Activated T-helper 1 cell treated with anti-CD3 and anti-CD28 coated beads, Interleukin-12 subunit alpha, Interleukin-12 subunit beta, Interleukin-2, Interleukin-4 antibody, amounts not matched to agents 30 ng/mL and 10 ng/mL and 1 ng/mL, durations not matched to agents 14 hours and 24 hours and 36 hours (primary cell): Measurements from ENCODE around the gene EFNA2. TPM values are rescaled to one million over a fixed set of nuclear protein-coding genes. Genes with fewer than 3 reads are reported as not detected.
"Not testable (repeated sequence)": the region's sequence is repeated elsewhere in the genome, so short reads cannot be mapped to it uniquely, and the experiment has no call there.

ENCODE experiments used
- DNase-seq: peaks from one replicate; pipeline ENCODE4 v3.0.0; 2021; ENCODE audit warnings: low spot score
- H3K27ac Mint-ChIP-seq: one replicate; pipeline ENCODE4 v1.8.0; 2021; ENCODE audit warnings: mild to moderate bottlenecking, mixed read lengths
- H3K27me3 Mint-ChIP-seq: one replicate; pipeline ENCODE4 v1.8.0; 2022; ENCODE audit warnings: mild to moderate bottlenecking, moderate library complexity, mixed read lengths; ENCODE audit not compliant: insufficient read depth
- H3K36me3 Mint-ChIP-seq: one replicate; pipeline ENCODE4 v1.8.0; 2021; ENCODE audit warnings: low read depth, mixed read lengths
- H3K4me1 Mint-ChIP-seq: one replicate; pipeline ENCODE4 v1.8.0; 2021; ENCODE audit warnings: low read depth, mixed read lengths
- H3K4me3 Mint-ChIP-seq: one replicate; pipeline ENCODE4 v1.8.0; 2021; ENCODE audit warnings: mild to moderate bottlenecking, moderate library complexity, mixed read lengths
- H3K9me3 Mint-ChIP-seq: one replicate; pipeline ENCODE4 v1.8.0; 2021; ENCODE audit warnings: mixed read lengths
- intact Hi-C: fragments of 100-400 bp; cut with micrococcal nuclease; formaldehyde crosslinking; loops from one replicate; pipeline ENCODE4 v1.15.1; 2024
- total RNA-seq: library from RNA; stranded (reverse); gene quantifications from 2 replicates; pipeline ENCODE4 v1.2.3, GENCODE V29; 2022

Gene EFNA2
- total RNA-seq, 1 donor from 2014 or later: not detected

DNA sequence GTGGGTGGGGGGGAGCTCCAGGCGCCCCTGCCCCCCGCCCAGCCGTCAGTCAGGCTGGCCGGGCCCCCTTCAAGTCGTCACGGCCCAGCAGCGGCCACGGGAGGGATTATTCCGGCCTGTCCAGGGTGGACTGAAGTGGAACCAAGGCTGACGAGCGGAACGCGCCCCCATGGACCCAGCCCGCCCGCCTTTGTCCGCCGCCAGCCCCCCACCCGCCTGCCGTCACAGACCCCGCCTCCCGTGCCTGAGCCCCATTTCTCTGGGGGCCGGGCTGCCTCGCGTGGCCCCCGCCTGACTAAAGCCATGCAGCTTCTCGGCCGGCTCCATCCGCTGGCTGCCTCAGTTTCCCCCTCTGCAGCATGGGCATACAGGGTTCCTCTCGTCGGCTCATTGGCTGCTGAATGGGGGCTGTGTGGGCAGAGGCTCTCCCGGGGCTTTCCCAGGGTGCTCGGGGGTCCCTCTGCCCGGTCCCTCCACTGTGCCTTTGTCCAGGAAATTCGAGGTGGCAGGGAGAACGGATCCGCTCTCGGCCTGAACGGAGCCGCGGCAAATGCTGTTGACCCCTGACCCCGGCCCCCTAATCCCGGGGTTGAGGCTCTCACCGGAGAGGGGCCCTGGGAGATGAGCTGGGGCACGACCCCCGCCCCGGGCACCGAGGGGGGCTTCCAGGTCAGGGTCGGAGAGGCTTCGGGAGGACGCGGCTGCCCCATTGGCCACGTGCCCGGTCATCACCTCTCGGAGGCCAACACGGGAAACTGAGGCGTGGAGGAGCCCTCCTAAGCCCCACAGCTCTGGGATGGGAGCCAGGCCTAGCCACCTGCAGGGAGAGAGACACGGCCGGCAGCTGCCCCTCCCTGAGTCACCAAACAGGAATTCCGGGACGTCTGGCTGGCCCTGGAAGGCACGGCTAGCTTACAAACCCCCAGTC, 27.4 kb downstream of the EFNA2 start:
- DNase-seq: no peak
- no peaks in the 10 kb centered on the region for H3K4me1 Mint-ChIP-seq
- intact Hi-C loops: no loop called here
- no peaks in the 10 kb centered on the region for H3K9me3 Mint-ChIP-seq
- no peak overlapping the region for H3K4me3 Mint-ChIP-seq
- no peak overlapping the region for H3K27ac Mint-ChIP-seq
- H3K27me3 Mint-ChIP-seq: peaks cover 8% of the 10 kb centered on the region
- H3K36me3 Mint-ChIP-seq: no peaks in the 10 kb centered on the region

DNA sequence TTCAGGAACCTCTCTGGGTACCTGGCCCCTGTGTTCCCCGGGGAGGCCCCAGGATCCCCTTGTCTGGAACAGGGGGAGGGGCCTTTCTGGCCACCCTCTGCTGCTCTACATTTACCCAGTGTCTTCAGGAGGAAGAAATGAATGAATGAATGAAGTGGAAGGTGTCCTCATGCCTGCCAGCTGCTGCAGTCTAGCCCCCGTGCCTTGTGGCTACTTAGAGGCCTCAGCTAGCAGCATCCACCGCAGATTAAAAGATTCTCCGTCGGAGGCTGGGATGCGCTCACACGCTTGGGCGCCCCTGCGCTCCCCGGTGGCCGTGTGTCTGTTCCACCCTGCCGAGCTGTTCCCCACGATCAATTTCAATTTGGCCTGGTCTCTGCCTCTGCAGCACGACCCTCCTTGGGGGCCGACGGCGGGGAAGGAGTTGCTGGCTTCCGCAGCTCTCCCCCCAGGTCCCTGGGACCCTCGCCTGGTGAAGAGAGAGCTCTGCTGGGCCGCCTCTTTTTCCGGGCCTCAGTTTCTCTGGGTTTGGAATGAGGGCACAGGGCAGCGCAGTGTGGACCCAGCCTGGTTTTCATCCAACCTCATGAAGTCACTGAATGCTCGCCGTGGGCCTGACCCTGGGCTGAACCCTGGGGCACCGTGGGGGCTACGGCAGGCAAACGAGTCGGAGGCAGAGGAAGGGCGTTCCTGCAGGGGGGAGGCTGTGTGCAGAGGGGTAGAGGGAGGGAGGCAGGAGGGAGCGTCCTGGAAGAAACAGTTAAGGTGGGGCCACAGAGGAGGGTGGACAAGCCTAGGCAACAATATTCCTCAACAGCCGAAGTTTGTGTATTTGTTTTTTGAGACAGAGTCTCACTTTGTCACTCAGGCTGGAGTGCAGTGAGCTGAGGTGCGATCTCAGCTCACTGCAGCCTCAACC, 28.3 kb downstream of the EFNA2 start:
- intact Hi-C loops: no loop called here
- Mint-ChIP-seq H3K4me1 (no peaks in the 10 kb centered on the region), H3K27me3 (peaks cover 8% of the 10 kb centered on the region)

DNA sequence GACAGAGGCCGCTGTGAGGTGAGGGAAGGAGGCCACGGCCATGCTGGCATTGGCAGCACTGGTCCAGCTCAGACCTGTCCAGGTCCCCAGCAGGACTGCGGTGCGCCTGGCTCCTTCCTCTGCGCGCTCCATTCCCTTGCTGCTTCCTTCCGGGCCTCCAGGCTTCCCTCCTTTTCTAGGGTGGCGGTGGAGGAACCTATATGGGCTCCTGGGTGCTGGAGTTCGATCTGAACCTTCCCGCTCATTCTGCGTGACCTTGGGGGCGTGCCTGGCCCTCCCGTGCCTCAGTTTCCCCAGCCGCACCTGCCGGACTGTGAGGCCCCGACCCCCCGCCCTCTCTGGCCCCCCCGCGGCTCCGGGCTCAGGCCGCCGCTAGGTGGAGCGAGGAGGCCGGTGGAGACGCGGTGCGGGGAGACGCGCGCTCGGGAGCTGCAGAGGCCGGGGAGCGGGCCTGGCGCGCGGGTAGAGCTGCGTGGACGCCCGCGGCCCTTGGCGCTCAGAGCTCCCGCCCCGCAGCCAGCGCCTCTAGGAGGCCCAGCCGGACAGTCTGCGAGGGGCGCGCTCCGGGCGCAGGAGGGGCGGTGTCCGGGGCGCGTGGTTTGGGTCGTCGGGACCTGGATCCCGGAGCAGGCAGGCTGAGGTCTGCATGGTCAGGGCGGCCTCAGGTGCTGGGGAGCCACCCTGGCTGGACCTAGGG, 29.9 kb downstream of the EFNA2 start:
- intact Hi-C loops: loop anchor here (1.0 kb wide), 1 partner anchor 49 kb away; no protein-coding TSS in a partner anchor
- H3K36me3 Mint-ChIP-seq: no peaks in the 10 kb centered on the region
- no peak overlapping the region for H3K27ac Mint-ChIP-seq
- no peaks in the 10 kb centered on the region for H3K4me1 Mint-ChIP-seq
- no peak for DNase-seq
- H3K4me3 Mint-ChIP-seq: no peak overlapping the region
- peaks cover 11% of the 10 kb centered on the region for H3K27me3 Mint-ChIP-seq
- no peaks in the 10 kb centered on the region for H3K9me3 Mint-ChIP-seq

More for the DNA sequence above, 28.3 kb downstream of the EFNA2 start:
- H3K27ac Mint-ChIP-seq: no peak overlapping the region
- H3K4me3 Mint-ChIP-seq: no peak overlapping the region
- no peak for DNase-seq
- H3K36me3 Mint-ChIP-seq: no peaks in the 10 kb centered on the region
- no peaks in the 10 kb centered on the region for H3K9me3 Mint-ChIP-seq

DNA sequence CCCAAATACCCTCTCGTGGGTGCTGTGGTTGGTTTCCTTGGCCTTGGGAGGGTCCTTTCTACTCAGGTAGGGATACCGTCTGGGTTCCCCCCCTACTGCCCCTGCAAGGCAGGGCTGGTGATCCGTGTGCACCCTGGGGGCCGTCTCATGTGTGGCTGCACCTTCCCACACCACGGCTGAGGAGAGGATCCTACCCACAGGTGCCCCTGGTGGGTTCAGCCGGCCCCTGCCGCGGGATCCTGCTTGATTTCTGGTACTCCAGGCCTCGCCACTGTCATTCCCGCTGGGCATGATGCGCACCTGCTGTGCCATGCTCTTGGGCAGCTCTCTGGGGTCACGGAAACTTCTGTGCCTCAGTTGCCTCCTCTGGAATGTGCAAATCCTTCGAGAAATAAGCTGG, 30.8 kb downstream of the EFNA2 start:
- no peaks in the 10 kb centered on the region for H3K4me1 Mint-ChIP-seq
- DNase-seq: no peak
- no peaks in the 10 kb centered on the region for H3K9me3 Mint-ChIP-seq
- H3K4me3 Mint-ChIP-seq: no peak overlapping the region
- H3K36me3 Mint-ChIP-seq: no peaks in the 10 kb centered on the region
- H3K27ac Mint-ChIP-seq: no peak overlapping the region
- H3K27me3 Mint-ChIP-seq: peaks cover 11% of the 10 kb centered on the region
- intact Hi-C loops: no loop called here

DNA sequence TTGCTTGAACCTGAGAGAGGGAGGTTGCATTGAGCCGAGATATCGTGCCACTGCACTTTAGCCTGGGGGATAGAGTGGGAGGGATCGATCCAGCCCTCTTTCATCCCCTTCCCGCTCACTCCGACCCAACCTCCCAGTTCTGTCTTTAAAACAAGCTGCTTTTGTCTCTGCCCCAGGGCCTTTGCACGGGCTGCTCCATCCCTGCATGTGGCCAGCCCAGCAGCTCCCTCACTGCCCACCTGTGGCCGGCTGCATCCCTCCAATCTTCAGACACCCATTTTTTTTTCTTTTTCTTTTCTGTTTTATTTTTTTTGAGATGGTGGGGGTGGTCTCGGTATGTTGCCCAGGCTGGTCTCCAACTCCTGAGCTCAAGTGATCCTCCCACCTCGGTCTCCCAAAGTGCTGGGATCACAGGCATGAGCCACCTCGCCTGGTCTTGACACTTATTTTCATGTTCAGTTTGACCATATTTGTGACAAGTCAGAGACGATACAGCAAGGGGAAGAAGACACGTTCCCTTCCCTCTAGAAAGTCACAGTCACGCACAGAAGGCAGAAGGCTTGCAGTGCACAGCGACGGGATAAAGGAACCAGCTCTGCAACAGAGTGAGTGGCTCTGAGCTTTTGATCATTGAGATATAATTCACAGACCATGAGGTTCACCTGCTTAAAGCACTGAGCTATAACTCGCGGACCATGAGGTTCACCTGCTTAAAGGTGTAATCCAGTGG, 31.8 kb downstream of the EFNA2 start:
- Mint-ChIP-seq H3K27ac (no peak overlapping the region), H3K4me1 (no peaks in the 10 kb centered on the region), H3K27me3 (peaks cover 11% of the 10 kb centered on the region), H3K9me3 (no peaks in the 10 kb centered on the region), H3K4me3 (no peak overlapping the region), H3K36me3 (no peaks in the 10 kb centered on the region)
- no peak for DNase-seq
- intact Hi-C loops: no loop called here

DNA sequence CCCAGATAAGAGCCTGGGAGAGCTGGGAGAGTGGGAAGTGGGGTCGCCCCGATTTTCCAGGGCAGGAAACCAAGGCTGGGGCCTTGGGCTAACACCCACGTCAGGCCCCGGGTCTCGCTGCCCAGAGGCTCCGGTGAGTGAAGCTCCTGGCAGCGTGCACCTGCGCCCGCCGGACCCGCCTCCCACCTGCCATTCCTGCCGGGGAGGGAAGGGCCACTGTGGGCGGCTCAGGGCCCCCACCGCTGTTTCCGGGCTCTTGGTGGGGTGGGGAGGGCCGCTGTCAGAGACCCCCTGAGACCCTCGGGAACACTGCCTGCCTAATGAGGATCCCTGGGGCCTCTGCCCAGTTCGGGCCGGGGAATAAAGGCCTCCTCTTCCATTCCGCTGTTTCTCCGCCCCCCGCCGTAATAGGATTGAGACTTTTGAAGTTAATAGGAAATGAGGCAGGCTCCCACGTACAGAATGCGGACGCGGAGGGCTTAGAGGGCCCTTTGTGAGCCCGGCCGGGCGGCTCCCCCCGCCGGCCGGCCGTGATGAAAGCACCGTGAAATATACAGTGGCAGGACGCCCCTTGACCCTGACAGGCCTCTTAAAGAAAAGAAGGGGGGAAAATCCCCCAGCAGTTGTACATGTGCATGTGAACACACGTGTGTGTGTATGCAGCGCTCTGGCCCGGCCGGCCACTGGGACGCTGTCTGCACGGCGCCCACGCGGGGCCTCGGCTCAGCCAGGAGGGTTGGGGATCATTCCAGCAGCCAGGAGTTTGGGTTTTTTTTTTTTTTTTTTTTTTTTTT, 33.2 kb downstream of the EFNA2 start:
- H3K9me3 Mint-ChIP-seq: no peaks in the 10 kb centered on the region
- H3K27me3 Mint-ChIP-seq: peaks cover 16% of the 10 kb centered on the region
- no peak overlapping the region for H3K27ac Mint-ChIP-seq
- intact Hi-C loops: no loop called here
- H3K4me3 Mint-ChIP-seq: no peak overlapping the region
- no peaks in the 10 kb centered on the region for H3K4me1 Mint-ChIP-seq
- DNase-seq: no peak
- H3K36me3 Mint-ChIP-seq: no peaks in the 10 kb centered on the region

DNA sequence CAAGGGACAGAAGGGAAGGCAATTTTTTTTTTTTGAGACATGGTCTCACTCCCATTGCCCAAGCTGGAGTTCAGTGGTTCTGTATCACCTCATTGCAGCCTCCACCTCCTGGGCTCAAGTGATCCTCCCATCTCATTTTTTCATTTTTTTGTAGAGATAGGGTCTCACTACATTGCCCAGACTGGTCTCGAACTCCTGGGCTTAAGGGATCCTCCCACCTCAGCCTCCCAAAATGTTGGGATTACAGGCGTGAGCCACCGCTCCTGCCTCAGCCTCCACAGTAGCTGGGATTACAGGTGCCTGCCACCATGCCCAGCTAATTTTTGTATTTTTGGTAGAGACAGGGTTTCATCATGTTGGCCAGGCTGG, 34.6 kb downstream of the EFNA2 start:
- H3K36me3 Mint-ChIP-seq, intact Hi-C loops, H3K4me1 Mint-ChIP-seq, H3K4me3 Mint-ChIP-seq, DNase-seq, H3K9me3 Mint-ChIP-seq, H3K27ac Mint-ChIP-seq: not testable (repeated sequence)
- H3K27me3 Mint-ChIP-seq: peaks cover 26% of the 10 kb centered on the region

DNA sequence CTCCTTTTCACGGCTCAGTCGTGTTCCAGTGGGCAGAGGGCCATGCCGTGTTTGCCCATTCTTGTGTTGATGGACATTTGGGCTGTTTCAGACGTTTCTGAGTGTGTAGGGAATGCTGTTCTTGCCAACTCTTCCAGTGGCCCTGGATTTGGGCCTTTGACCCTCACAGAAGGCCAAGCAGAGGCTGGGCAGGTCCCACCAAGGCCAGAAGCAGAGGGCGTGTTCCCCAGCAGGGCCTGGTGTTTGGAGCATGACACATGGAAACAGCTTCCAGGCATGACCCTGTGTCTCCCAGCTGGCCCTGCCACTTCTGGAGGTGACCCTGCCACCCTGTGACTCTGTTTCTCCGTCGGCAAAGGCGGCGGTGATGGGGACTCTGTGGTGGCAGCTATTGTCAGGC, 35.9 kb downstream of the EFNA2 start:
- Mint-ChIP-seq H3K4me3 (no peak overlapping the region), H3K27ac (no peak overlapping the region), H3K9me3 (no peaks in the 10 kb centered on the region), H3K36me3 (no peaks in the 10 kb centered on the region), H3K27me3 (peaks cover 33% of the 10 kb centered on the region), H3K4me1 (no peaks in the 10 kb centered on the region)
- intact Hi-C loops: no loop called here
- no peak for DNase-seq

DNA sequence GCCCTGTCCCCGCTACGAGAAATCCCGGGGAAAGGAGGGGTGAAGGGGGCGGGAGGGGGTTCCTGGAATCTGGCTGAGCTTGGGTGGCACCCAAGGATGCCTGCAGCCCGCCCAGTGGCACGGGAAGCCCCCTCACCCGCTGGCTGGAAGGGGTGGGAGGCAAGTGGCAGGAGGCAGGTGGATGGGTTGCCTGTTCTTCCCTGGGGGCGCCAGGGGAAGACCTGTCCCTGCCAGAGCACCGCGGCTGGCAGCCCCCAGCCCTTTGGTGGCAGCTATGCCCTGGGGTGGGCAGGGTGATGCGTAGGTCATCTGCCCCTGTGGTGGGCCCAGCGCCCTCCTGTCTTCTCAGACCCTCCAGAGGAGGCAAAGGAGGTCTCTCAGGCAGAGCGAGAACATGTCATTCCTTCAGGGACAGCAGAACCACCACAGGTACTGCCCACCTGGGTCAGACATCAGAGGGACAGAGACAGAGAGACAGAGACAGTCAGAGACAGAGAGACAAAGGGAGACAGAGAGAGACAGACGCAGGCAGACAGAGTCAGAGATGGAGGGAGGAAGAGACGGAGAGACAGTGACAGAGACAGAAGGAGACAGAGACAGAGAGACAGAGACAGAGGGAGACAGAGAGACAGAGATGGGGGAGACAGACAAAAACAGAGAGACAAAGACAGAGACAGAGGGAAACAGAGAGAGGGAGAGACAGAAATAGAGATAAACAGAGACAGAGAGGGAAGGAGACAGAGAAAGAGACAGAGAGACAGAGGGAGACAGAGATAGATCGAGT, 36.7 kb downstream of the EFNA2 start:
- H3K27me3 Mint-ChIP-seq: peaks cover 30% of the 10 kb centered on the region
- no peaks in the 10 kb centered on the region for H3K9me3 Mint-ChIP-seq
- H3K4me3 Mint-ChIP-seq: no peak overlapping the region
- no peak for DNase-seq
- no peaks in the 10 kb centered on the region for H3K36me3 Mint-ChIP-seq
- no peak overlapping the region for H3K27ac Mint-ChIP-seq
- H3K4me1 Mint-ChIP-seq: no peaks in the 10 kb centered on the region
- intact Hi-C loops: no loop called here

DNA sequence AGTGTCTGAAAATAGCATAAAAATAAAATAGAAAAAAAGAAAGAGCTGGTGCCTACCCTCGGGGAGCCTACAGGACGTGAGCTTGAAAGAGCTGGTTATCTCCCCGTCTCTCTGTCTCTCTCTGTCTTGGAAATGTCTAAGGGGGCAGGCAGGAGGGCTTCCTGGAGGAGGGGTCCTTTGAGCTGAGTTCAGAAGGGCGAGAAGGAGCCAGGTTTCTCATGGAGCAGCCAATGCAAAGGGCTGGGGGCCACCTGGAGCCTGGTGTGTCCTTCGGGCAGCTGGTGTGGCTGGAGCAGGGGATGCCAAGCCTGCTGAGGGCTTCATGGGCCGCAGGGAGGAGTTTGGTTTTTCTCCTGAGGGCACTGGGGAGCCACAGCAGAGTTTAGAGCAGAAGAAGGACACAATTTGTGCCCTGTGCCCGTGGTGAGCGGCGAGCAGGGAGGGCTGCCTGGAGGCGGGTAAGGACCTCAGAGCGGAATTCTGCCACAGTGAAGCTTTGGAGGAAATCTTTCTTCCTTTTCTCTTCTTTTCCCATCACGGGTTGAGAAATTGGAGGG, 38.7 kb downstream of the EFNA2 start:
- DNase-seq: no peak
- Mint-ChIP-seq H3K27me3 (peaks cover 29% of the 10 kb centered on the region), H3K36me3 (no peaks in the 10 kb centered on the region), H3K27ac (no peak overlapping the region), H3K4me1 (no peaks in the 10 kb centered on the region), H3K4me3 (no peak overlapping the region), H3K9me3 (no peaks in the 10 kb centered on the region)
- intact Hi-C loops: no loop called here
